K562 (cell line): ENCODE results near the gene CFAP410. TPM values are rescaled to one million over a fixed set of nuclear protein-coding genes. Genes with fewer than 3 reads are reported as not detected.

Experiments
- ATAC-seq: fragments of 200-7000 bp; cut with Tn5 transposase; 3 replicates; pipeline ENCODE4 v1.9.1; 2020; ENCODE audit warnings: moderate library complexity
- BruUV-seq: library from RNA; stranded (reverse); fragments of 400-500 nt; replicated peaks from 2 replicates; lab custom pipeline; 2021; lab: Mats Ljungman, UMichigan
- CTCF ChIA-PET: fragments of 300-600 bp; formaldehyde crosslinking; extraction: SDS; loops from one replicate; lab custom pipeline; 2021; ENCODE audit warnings: low intra/inter-chr PET ratio; lab: Yijun Ruan, JAX
- POLR2A ChIA-PET: fragments of 300-600, 350-650 bp; sonication (Branson Sonifier 250); formaldehyde crosslinking; extraction: SDS; loops from one replicate; lab custom pipeline; 2021; ENCODE audit warnings: antibody characterized with exemption, inconsistent platforms; lab: Yijun Ruan, JAX
- DNase-seq, 4 experiments: peaks; one replicate each; pipeline versions ENCODE4 v3.0.0 to v3.0.0-alpha.2; 2011 to 2018; ENCODE audit warnings: low spot score in 3 of 4, mixed read lengths in 3 of 4; ENCODE audit errors: extremely low read depth in 1 of 4
- FAIRE-seq: peaks from 2 replicates; lab custom pipeline; 2011; peaks lifted over from hg19 to GRCh38; lab: Jason Lieb, UNC
- H2AFZ ChIP-seq: 2 replicates; pipeline ENCODE4 v1.6.0; 2011; ENCODE audit warnings: low read depth, low read length, control low read depth, inconsistent platforms
- H3K27ac ChIP-seq: fragments of 200-600 bp; 3 replicates; pipeline ENCODE4 v1.8.0; 2011; ENCODE audit warnings: low read depth, mild to moderate bottlenecking, control low read depth, inconsistent platforms, low read length, moderate library complexity, mixed read lengths; ENCODE audit errors: extremely low read depth
- H3K27me3 ChIP-seq, 2 experiments: fragments of 300-600 bp in 1 of 2; 2 replicates in 1 of 2; 3 replicates in 1 of 2; pipeline versions ENCODE4 v1.6.0 to v1.8.0; 2011; ENCODE audit warnings: inconsistent platforms in 2 of 2, low read length in 2 of 2, mild to moderate bottlenecking in 1 of 2, mixed read lengths in 1 of 2, moderate library complexity in 1 of 2; ENCODE audit not compliant: control insufficient read depth in 2 of 2, insufficient read depth in 2 of 2
- H3K36me3 ChIP-seq: fragments of 300-600 bp; 3 replicates; pipeline ENCODE4 v1.8.0; 2011; ENCODE audit warnings: mild to moderate bottlenecking, low read length, inconsistent platforms; ENCODE audit not compliant: control insufficient read depth, insufficient read depth
- H3K4me1 ChIP-seq, 2 experiments: fragments of 200-600 bp in 1 of 2; replicated peaks in 1 of 2; 2 replicates in 1 of 2; 3 replicates in 1 of 2; pipeline versions ENCODE4 v1.5.1 to v1.8.0; 2011; ENCODE audit warnings: inconsistent platforms in 2 of 2, low read length in 2 of 2, mild to moderate bottlenecking in 1 of 2, mixed read lengths in 1 of 2, moderate library complexity in 1 of 2; ENCODE audit not compliant: control insufficient read depth in 2 of 2, insufficient read depth in 2 of 2
- H3K4me2 ChIP-seq: 2 replicates; pipeline ENCODE4 v1.6.1; 2011; ENCODE audit warnings: low read length, control low read depth, inconsistent platforms, mixed read lengths; ENCODE audit not compliant: insufficient read depth
- H3K4me3 ChIP-seq: fragments of 200-600 bp; sonication (generic), shearing (Covaris generic); 2 replicates; pipeline ENCODE4 v1.5.1; 2016; ENCODE audit warnings: control low read depth, inconsistent platforms
- H3K79me2 ChIP-seq: fragments of 200-600 bp; 3 replicates; pipeline ENCODE4 v1.8.0; 2011; ENCODE audit warnings: low read length, inconsistent platforms; ENCODE audit not compliant: control insufficient read depth, insufficient read depth
- H3K9ac ChIP-seq, 2 experiments: 2 replicates each; pipeline versions ENCODE4 v1.6.0 to v1.6.1; 2011; ENCODE audit warnings: low read depth in 2 of 2, low read length in 2 of 2, control low read depth in 1 of 2, inconsistent platforms in 1 of 2, mild to moderate bottlenecking in 1 of 2, mixed read lengths in 1 of 2; ENCODE audit not compliant: insufficient read depth in 1 of 2
- H3K9me1 ChIP-seq: one replicate; pipeline ENCODE4 v1.6.0; 2011; ENCODE audit warnings: inconsistent platforms, mild to moderate bottlenecking, low read length, moderate library complexity; ENCODE audit not compliant: control insufficient read depth, insufficient read depth
- H3K9me3 ChIP-seq: replicated peaks from 2 replicates; pipeline ENCODE4 v1.5.1; 2011; ENCODE audit warnings: low read depth, low read length, inconsistent platforms; ENCODE audit not compliant: control insufficient read depth, insufficient read depth
- H4K20me1 ChIP-seq: replicated peaks from 2 replicates; pipeline ENCODE4 v1.6.1; 2011; ENCODE audit warnings: low read length, inconsistent platforms, mixed read lengths; ENCODE audit not compliant: control insufficient read depth, insufficient read depth
- CEBPB ChIP-seq: fragments of 450-650 bp; IDR thresholded peaks from 2 replicates; pipeline ENCODE4 v1.6.1; 2016; ENCODE audit warnings: missing genetic modification characterization, missing compliant biosample characterization
- CEBPG ChIP-seq, 3 experiments: fragments of 200-800 bp in 1 of 3; sonication (Bioruptor generic) in 1 of 3; sonication (generic) in 1 of 3; formaldehyde crosslinking in 1 of 3; IDR thresholded peaks in 2 of 3; conservative IDR thresholded peaks in 1 of 3; 2 replicates each; pipeline versions ENCODE4 v1.6.1 to v1.8.0; 2016 to 2022; ENCODE audit warnings: missing compliant biosample characterization in 2 of 3, missing genetic modification characterization in 2 of 3, mild to moderate bottlenecking in 1 of 3, missing genetic modification reagents in 1 of 3
- ELF2 ChIP-seq: fragments of 250-450 bp; sonication (Bioruptor Pico); IDR thresholded peaks from 2 replicates; pipeline ENCODE4 v1.5.0; 2021; ENCODE audit warnings: mild to moderate bottlenecking
- ELF4 ChIP-seq: fragments of 450-650 bp; formaldehyde crosslinking; IDR thresholded peaks from 2 replicates; pipeline ENCODE4 v1.4.0; 2022; ENCODE audit warnings: missing genetic modification characterization
- KDM2B ChIP-seq: fragments of 250-450 bp; sonication (Bioruptor Pico); IDR thresholded peaks from 2 replicates; pipeline ENCODE4 v1.8.0; 2021; ENCODE audit warnings: mild to moderate bottlenecking, moderate library complexity
- KLF16 ChIP-seq: IDR thresholded peaks from 2 replicates; pipeline ENCODE4 v1.6.1; 2016; ENCODE audit warnings: antibody characterized with exemption
- NFIC ChIP-seq: fragments of 450-650 bp; IDR thresholded peaks from 2 replicates; pipeline ENCODE4 v1.6.1; 2017; ENCODE audit warnings: mild to moderate bottlenecking, inconsistent platforms
- TEAD2 ChIP-seq: fragments of 450-650 bp; IDR thresholded peaks from 2 replicates; pipeline ENCODE4 v1.6.1; 2016; ENCODE audit warnings: missing genetic modification characterization, control low read depth, missing compliant biosample characterization
- WGBS: fragments of 100-300 bp; shearing (Covaris generic); methylation state at CpG from one replicate; pipeline ENCODE4 v1.1.6; 2016; ENCODE audit warnings: low coverage, mixed read lengths; ENCODE audit not compliant: insufficient coverage; ENCODE audit errors: missing lambda C conversion rate; 5-methylcytosine and 5-hydroxymethylcytosine counted together
- in situ Hi-C: fragments of 300-500 bp; cut with MboI; formaldehyde crosslinking; loops from 4 replicates; pipeline ENCODE4 v1.15.0; 2018; ENCODE audit warnings: inconsistent platforms, mixed read lengths
- intact Hi-C: fragments of 100-400 bp; cut with micrococcal nuclease; formaldehyde crosslinking; loops from 2 replicates; pipeline ENCODE4 v1.14.2; 2022
- polyA plus RNA-seq, 8 experiments: library from polyadenylated mRNA; depleted of rRNA in 4 of 8; stranded (reverse) in 5 of 8; unstranded in 3 of 8; fragments of >200 nt; fragmentation: Nextera tagmentation in 2 of 8; fragmentation: Illumina TruSeq in 1 of 8; extraction: Ambion mirVana in 2 of 8; extraction: Trizol in 1 of 8; gene quantifications; 2 replicates each; pipeline versions ENCODE4 v1.2.1 to v1.2.3, GENCODE V29; 2011 to 2014; ENCODE audit warnings: inconsistent platforms in 1 of 8, missing spikeins in 1 of 8
- total RNA-seq, 7 experiments: library from RNA; depleted of rRNA in 6 of 7; stranded (reverse); fragments of >200 nt in 6 of 7; fragmentation: Illumina TruSeq in 2 of 7; extraction: Trizol in 2 of 7; gene quantifications; 2 replicates each; pipeline versions ENCODE4 v1.2.1 to v1.2.3, GENCODE V29; 2011 to 2021; ENCODE audit warnings: low replicate concordance in 1 of 7
- TF ChIP-seq, protein P1 (sequence below): conservative IDR thresholded peaks from 2 replicates; pipeline ENCODE4 v1.6.1; 2011; ENCODE audit warnings: low read depth, mild to moderate bottlenecking, low read length; ENCODE audit not compliant: control insufficient read depth
- TF ChIP-seq, protein P2 (sequence below): sonication (generic); IDR thresholded peaks from 2 replicates; pipeline ENCODE4 v1.6.1; 2016

CFAP410 gene
- total and polyA plus RNA-seq, 9 of the 15 experiments (the other 6 are each of a cell fraction or from before 2014, with no cell fraction given): 0.07 to 17.3 (median 2.3) TPM

DNA sequence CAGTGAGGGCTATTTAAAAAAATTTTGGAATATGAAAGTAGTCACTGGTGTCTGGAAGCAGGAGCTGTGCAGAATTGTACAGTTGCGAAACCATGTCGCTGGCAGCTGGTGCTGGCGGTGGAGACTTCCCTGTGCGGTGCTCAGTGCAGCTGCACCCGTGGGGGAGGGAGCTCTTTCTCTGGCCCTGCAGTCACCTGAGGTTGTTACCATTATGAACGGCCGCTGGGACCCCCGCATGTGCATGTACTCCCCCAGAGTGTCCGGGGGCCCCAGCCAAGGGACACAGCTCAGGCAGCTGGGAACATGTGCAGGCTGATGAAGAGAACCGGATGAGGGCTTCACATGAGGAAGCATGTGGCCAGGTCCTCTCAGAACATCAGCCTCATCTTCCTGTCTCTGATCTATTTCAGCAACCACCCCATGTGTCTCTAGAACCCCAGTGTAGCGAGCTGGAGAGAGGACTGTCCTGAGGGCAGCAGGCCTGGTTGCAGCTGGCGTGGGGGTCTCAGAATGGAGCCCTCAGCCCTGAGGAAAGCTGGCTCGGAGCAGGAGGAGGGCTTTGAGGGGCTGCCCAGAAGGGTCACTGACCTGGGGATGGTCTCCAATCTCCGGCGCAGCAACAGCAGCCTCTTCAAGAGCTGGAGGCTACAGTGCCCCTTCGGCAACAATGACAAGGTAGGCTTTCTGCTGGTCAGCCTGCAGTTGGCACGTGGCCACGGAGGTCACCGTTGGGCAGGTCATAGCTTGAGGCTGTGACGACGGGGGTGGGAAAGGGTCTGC lies 14.2 kb upstream of the CFAP410 start, which contains the start of gene TRPM2:
TRPM2 (plus strand) TSS at position 431 of the 780 bp plus-strand sequence; CDS start at position 511, 80 bp downstream.
- DNase-seq (no peak), FAIRE-seq (no peak), ATAC-seq (no peak; the same call in 2 of the 3 replicates)
- Histone ChIP-seq H3K9ac (no peak within 1 kb of the TSS), H3K27me3 (peaks cover 66 to 86% of the 10 kb centered on the region in 2 experiments), H3K36me3 (no peaks in the 10 kb centered on the region), H3K4me1 (peaks cover 0 to 13% of the 10 kb centered on the region in 2 experiments; a peak in 1 of 5 replicates), H3K4me2 (no peak within 1 kb of the TSS), H3K9me3 (no peaks in the 10 kb centered on the region), H3K27ac (no peak within 1 kb of the TSS), H3K4me3 (no peak within 1 kb of the TSS), H3K79me2 (no peaks in the 10 kb centered on the region), H3K9me1 (no peaks in the 10 kb centered on the region), H4K20me1 (no peaks in the 10 kb centered on the region; the same call in none of the 2 replicates), H2AFZ (no peak within 1 kb of the TSS)
- no peak for TF ChIP-seq ELF4 (CRISPR knock-in tag)
- TF ChIP-seq CEBPG (CRISPR knock-in tag; IDR thresholded peaks at IDR 0.05): no peak
- TF ChIP-seq CEBPG (tag; conservative IDR thresholded peaks at IDR 0.05 in 1 of 2, IDR thresholded peaks at IDR 0.05 in 1 of 2): peak; percentile 43 to 44; a peak in 3 of 4 replicates
- TF ChIP-seq KLF16: no peak
- no peak for TF ChIP-seq KDM2B (CRISPR knock-in tag)
- TF ChIP-seq, protein P1, sequence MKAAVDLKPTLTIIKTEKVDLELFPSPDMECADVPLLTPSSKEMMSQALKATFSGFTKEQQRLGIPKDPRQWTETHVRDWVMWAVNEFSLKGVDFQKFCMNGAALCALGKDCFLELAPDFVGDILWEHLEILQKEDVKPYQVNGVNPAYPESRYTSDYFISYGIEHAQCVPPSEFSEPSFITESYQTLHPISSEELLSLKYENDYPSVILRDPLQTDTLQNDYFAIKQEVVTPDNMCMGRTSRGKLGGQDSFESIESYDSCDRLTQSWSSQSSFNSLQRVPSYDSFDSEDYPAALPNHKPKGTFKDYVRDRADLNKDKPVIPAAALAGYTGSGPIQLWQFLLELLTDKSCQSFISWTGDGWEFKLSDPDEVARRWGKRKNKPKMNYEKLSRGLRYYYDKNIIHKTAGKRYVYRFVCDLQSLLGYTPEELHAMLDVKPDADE: no peak
- TF ChIP-seq TEAD2 (tag): no peak
- no peak for TF ChIP-seq ELF2 (CRISPR knock-in tag)
- TF ChIP-seq NFIC: peak; percentile 51
- TF ChIP-seq, protein P2, sequence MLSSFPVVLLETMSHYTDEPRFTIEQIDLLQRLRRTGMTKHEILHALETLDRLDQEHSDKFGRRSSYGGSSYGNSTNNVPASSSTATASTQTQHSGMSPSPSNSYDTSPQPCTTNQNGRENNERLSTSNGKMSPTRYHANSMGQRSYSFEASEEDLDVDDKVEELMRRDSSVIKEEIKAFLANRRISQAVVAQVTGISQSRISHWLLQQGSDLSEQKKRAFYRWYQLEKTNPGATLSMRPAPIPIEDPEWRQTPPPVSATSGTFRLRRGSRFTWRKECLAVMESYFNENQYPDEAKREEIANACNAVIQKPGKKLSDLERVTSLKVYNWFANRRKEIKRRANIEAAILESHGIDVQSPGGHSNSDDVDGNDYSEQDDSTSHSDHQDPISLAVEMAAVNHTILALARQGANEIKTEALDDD: no peak
- TF ChIP-seq CEBPB (tag): peak; percentile 80
- intact Hi-C loops: no loop called here
- ChIA-PET POLR2A (interaction anchor here (2.2 kb wide), 1 partner anchor 9 kb away, joined by 5 read pairs; no protein-coding TSS in a partner anchor), CTCF (no interaction called here)
- BruUV-seq: no TSS peak
- WGBS: 3% methylated on average over 21 of the region's 21 CpGs
- in situ Hi-C loops: no loop called here
